Measurements from ENCODE around the gene FAM193B.
A peak's percentile ranks its signal among the peaks of the same experiment; 100 is the strongest.

FAM193B gene

DNA sequence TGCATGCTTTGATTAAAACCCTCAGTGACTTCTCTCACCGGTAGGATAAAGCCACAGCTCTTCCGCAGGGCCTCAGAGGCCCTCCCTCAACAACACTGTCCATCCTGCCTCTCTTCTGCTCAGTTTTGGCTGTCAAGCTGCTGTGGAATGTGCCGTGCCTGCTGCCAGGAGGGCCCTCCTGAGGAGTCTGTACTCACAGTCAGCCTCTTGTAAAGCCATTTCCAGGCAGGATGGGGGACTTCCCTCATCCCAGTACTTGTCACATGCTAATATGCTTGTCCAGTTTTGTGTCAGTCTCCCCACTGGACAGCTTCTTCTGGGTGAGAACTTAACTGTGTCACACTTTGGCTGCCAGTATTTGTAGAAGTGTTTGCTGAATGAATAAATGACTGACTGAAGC is 23.7 kb downstream of the FAM193B start:
- H3K4me3 ChIP-seq (ENCODE audit: low read depth, low read length): no peak overlapping the region
- H3K9me3 ChIP-seq: no peaks in the 10 kb centered on the region
- H3K4me1 ChIP-seq: peaks cover 13% of the 10 kb centered on the region
- TF ChIP-seq, protein P1, sequence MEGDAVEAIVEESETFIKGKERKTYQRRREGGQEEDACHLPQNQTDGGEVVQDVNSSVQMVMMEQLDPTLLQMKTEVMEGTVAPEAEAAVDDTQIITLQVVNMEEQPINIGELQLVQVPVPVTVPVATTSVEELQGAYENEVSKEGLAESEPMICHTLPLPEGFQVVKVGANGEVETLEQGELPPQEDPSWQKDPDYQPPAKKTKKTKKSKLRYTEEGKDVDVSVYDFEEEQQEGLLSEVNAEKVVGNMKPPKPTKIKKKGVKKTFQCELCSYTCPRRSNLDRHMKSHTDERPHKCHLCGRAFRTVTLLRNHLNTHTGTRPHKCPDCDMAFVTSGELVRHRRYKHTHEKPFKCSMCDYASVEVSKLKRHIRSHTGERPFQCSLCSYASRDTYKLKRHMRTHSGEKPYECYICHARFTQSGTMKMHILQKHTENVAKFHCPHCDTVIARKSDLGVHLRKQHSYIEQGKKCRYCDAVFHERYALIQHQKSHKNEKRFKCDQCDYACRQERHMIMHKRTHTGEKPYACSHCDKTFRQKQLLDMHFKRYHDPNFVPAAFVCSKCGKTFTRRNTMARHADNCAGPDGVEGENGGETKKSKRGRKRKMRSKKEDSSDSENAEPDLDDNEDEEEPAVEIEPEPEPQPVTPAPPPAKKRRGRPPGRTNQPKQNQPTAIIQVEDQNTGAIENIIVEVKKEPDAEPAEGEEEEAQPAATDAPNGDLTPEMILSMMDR (IDR thresholded peaks at IDR 0.05; ENCODE audit: low read depth, low read length): no peak
- no peak for DNase-seq
- peaks cover 32% of the 10 kb centered on the region for H3K36me3 ChIP-seq
- no peaks in the 10 kb centered on the region for H3K27me3 ChIP-seq

DNA sequence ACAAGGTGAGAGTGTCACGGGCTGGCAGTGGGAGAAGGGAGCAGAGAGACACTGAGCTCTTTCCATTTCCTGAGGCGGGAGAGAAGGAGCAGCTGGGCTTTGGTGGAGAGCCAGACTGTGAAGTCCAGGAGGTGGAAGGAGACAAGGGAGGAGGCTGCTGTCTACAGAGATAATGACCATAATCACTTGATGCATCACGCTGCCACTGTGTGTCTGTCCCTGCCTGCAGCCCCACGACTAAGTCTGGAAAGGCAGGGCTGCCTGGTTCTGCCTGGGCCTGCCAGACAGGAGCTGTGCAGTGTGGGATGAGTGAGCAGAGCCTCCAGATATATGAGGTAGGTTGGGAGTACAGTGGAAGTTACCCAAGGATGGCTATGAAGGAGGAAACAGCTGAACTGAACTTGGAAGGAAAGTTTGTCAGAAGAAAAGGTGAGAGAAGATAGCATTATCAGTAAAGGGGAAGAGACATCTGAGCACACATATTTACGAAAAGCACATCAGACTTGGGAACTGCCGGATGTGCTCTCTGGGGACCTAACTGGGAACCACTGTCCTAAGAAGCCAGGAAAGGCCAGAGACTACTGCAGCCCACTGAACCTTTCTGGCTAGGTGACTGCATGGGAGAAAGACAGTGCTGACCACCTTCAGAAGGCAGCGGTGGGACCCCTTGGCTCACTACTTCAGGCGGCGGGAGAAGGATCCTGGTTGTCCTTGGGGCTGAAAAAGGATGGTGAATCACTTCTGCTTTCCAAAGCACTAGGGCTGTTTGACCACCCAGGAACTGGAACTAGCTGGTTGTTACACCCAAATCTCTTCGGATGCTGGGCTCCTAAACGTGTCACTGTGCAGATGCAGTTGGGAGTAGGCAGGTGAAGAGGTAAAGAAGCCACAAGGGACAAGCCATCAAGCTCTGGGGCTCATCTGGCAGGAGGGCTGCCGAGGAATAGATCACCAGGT is 24.8 kb downstream of the FAM193B start:
- Histone ChIP-seq H3K4me3 (ENCODE audit: low read depth, low read length) (no peak overlapping the region), H3K9me3 (no peaks in the 10 kb centered on the region), H3K36me3 (peaks cover 44% of the 10 kb centered on the region), H3K4me1 (peaks cover 8% of the 10 kb centered on the region), H3K27me3 (no peaks in the 10 kb centered on the region)
- TF ChIP-seq, protein P1 (IDR thresholded peaks at IDR 0.05; ENCODE audit: low read depth, low read length): no peak
- peak; percentile 64 for DNase-seq

DNA sequence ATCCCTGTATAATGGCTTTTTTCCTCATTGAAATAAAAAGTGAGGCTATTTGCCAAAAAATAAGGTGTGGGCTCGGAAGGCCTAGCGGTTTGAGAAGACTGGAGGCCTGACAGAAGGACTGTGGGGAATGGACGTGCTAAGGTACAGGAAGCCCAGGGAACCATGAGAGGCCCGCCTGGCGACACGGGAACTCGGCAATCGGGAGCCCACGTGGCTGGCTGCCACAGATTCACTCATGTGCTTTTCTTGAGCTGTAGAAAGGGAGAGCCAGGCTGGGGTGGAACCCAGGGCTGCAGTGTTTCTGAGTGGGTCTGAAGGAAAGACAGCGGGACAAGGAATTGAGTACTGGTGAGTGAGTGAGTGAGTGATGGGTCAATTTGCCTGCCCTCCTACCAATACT is 25.7 kb downstream of the FAM193B start:
- DNase-seq: no peak
- no peaks in the 10 kb centered on the region for H3K27me3 ChIP-seq
- H3K4me3 ChIP-seq (ENCODE audit: low read depth, low read length): no peak overlapping the region
- H3K36me3 ChIP-seq: peaks cover 49% of the 10 kb centered on the region
- H3K4me1 ChIP-seq: peaks cover 8% of the 10 kb centered on the region
- TF ChIP-seq, protein P1 (IDR thresholded peaks at IDR 0.05; ENCODE audit: low read depth, low read length): no peak
- no peaks in the 10 kb centered on the region for H3K9me3 ChIP-seq

DNA sequence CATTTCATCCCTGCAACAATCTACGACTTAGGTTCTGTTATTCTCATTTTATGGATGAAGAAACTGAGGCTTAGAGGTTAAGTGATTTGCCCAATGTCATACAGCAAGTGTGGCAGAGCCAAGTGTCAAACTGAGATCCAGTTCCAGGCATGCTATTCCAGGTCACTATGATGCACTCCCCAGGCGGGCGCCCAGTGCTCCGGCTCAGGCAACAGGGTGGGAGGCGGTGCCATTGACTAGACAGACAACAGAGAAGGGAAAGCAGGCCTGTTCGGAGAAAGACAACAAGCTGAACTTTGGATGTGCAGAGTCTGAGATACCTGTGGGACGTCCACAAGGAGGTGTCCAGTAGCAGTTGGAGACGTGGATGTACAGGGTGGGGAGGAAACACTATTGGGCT is 26.8 kb downstream of the FAM193B start:
- Histone ChIP-seq H3K9me3 (no peaks in the 10 kb centered on the region), H3K36me3 (peaks cover 51% of the 10 kb centered on the region), H3K27me3 (no peaks in the 10 kb centered on the region), H3K4me3 (ENCODE audit: low read depth, low read length) (no peak overlapping the region), H3K4me1 (peaks cover 8% of the 10 kb centered on the region)
- TF ChIP-seq, protein P1 (IDR thresholded peaks at IDR 0.05; ENCODE audit: low read depth, low read length): no peak
- no peak for DNase-seq

DNA sequence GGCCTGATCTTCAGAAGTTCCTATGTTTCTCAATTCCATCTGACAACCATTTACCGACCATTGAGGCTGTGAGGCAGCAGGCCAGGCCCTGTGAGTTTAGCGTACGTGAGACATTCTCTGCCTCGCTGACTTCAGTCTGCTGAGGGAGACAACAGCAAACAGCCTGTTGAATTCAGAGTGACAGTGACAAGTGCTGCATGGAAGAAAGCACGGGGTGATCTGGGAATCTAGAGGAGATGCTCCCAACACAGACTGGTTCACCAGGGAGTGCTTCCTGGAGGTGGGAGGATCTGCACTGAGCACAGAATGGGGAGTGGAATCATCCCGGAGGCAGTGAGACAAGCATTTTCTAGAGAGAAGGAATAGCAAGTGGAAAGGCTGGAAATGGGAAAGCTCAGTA is 27.6 kb downstream of the FAM193B start:
- TF ChIP-seq, protein P1 (IDR thresholded peaks at IDR 0.05; ENCODE audit: low read depth, low read length): no peak
- peaks cover 48% of the 10 kb centered on the region for H3K36me3 ChIP-seq
- no peak overlapping the region for H3K4me3 ChIP-seq (ENCODE audit: low read depth, low read length)
- no peaks in the 10 kb centered on the region for H3K9me3 ChIP-seq
- no peak for DNase-seq
- H3K4me1 ChIP-seq: peaks cover 8% of the 10 kb centered on the region
- no peaks in the 10 kb centered on the region for H3K27me3 ChIP-seq

DNA sequence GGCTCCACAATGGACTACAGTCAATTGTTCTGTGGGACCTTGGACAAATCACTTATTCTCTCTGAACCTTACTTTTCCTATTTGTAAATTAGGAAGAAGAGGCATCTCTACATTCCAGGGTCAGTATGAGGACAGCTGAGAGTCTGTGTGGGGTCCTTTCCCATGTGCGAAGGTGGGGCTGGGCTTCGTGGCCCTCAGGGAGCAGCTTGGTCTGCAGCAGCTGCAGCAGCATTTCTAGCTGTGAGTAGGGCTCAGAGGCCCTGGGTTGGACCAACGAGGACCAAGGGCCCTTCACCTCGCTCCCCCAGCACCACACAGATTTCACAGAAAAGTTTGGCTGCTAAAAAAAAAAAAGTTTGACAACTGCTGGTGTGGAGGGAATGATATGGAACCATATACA is 28.2 kb downstream of the FAM193B start:
- TF ChIP-seq, protein P1 (IDR thresholded peaks at IDR 0.05; ENCODE audit: low read depth, low read length): no peak
- Histone ChIP-seq H3K9me3 (no peaks in the 10 kb centered on the region), H3K4me1 (peaks cover 8% of the 10 kb centered on the region), H3K27me3 (no peaks in the 10 kb centered on the region), H3K4me3 (ENCODE audit: low read depth, low read length) (no peak overlapping the region), H3K36me3 (peaks cover 51% of the 10 kb centered on the region)
- DNase-seq: no peak

Data from BE2C (cell line).